Muscle of leg (tissue), 11 donors: ENCODE data around the gene RAB3GAP1. TPM values are rescaled to one million over a fixed set of nuclear protein-coding genes. Genes with fewer than 3 reads are reported as not detected.
A peak's percentile ranks its signal among the peaks of the same experiment; 100 is the strongest.

Experiments used
- DNase-seq: peaks from one replicate; pipeline ENCODE4 v3.0.0; 2013
- H3K27ac ChIP-seq: one replicate; pipeline ENCODE4 v1.5.1; 2013; ENCODE audit warnings: mild to moderate bottlenecking, low read length, control low read depth
- H3K27me3 ChIP-seq: one replicate; pipeline ENCODE4 v1.6.1; 2013; ENCODE audit warnings: low read length; ENCODE audit not compliant: control insufficient read depth, insufficient read depth
- H3K36me3 ChIP-seq: one replicate; pipeline ENCODE4 v1.6.1; 2013; ENCODE audit warnings: low read length; ENCODE audit not compliant: control insufficient read depth, insufficient read depth
- H3K4me1 ChIP-seq: one replicate; pipeline ENCODE4 v1.6.1; 2013; ENCODE audit warnings: low read length; ENCODE audit not compliant: control insufficient read depth, insufficient read depth
- H3K4me3 ChIP-seq: one replicate; pipeline ENCODE4 v1.5.1; 2013; ENCODE audit warnings: low read length, control low read depth
- H3K9me3 ChIP-seq: replicated peaks from 2 replicates; pipeline ENCODE4 v1.6.1; 2013; ENCODE audit warnings: low read depth, low read length; ENCODE audit not compliant: control insufficient read depth
- WGBS: methylation state at CpG from one replicate; pipeline ENCODE4 v1.1.5; 2013; ENCODE audit warnings: missing lambda C conversion rate; ENCODE audit not compliant: insufficient coverage; 5-methylcytosine and 5-hydroxymethylcytosine counted together
- polyA plus RNA-seq, 8 donors: library from polyadenylated mRNA; unstranded; fragments of 120-200 nt; gene quantifications; one replicate each; pipeline versions ENCODE4 v1.2.1 to v1.2.3, GENCODE V29; 2013; ENCODE audit warnings: inconsistent platforms in 1 of 8, low replicate concordance in 1 of 8; ENCODE audit not compliant: insufficient read length in 8 of 8, insufficient read depth in 1 of 8
- total RNA-seq: library from RNA; stranded (reverse); fragments of 120-200 nt; gene quantifications from one replicate; pipeline ENCODE4 v1.2.4, GENCODE V29; 2013

RAB3GAP1 gene
- total and polyA plus RNA-seq, 9 donors, result 28.7 to 38.3 (median 33.5) TPM

GRCh38 chr2:135198481-135198880 lies 146.4 kb downstream of the RAB3GAP1 start:
- no CpG with 5 or more reads among the region's 3 CpGs for WGBS
- H3K4me1 ChIP-seq, result no peaks in the 10 kb centered on the region
- no peak overlapping the region for H3K27ac ChIP-seq
- DNase-seq, result no peak
- H3K27me3 ChIP-seq, result no peaks in the 10 kb centered on the region
- no peaks in the 10 kb centered on the region for H3K9me3 ChIP-seq
- H3K36me3 ChIP-seq, result no peaks in the 10 kb centered on the region
- H3K4me3 ChIP-seq, result no peak overlapping the region

- Histone ChIP-seq H3K9me3 (no peaks in the 10 kb centered on the region), H3K4me1 (no peaks in the 10 kb centered on the region), H3K36me3 (no peaks in the 10 kb centered on the region), H3K4me3 (no peak overlapping the region), H3K27me3 (no peaks in the 10 kb centered on the region), H3K27ac (no peak overlapping the region)
- DNase-seq, result no peak
These were observed 150.7 kb downstream of the RAB3GAP1 start for GRCh38 chr2:135202751-135203150.

- WGBS, result 75% methylated on average over 1 of the region's 3 CpGs
- Histone ChIP-seq H3K4me3 (no peak overlapping the region), H3K27me3 (no peaks in the 10 kb centered on the region), H3K27ac (no peak overlapping the region), H3K9me3 (no peaks in the 10 kb centered on the region), H3K4me1 (no peaks in the 10 kb centered on the region), H3K36me3 (no peaks in the 10 kb centered on the region)
- no peak for DNase-seq
These were observed 151.9 kb downstream of the RAB3GAP1 start for GRCh38 chr2:135203944-135204343.

- Histone ChIP-seq H3K36me3 (no peaks in the 10 kb centered on the region), H3K4me3 (no peak overlapping the region), H3K4me1 (no peaks in the 10 kb centered on the region), H3K27me3 (no peaks in the 10 kb centered on the region), H3K27ac (no peak overlapping the region), H3K9me3 (no peaks in the 10 kb centered on the region)
- no CpG with 5 or more reads among the region's 2 CpGs for WGBS
- no peak for DNase-seq
These were observed 155.9 kb downstream of the RAB3GAP1 start for GRCh38 chr2:135208016-135208415.

GRCh38 chr2:135212757-135213156 lies 160.7 kb downstream of the RAB3GAP1 start:
- Histone ChIP-seq H3K36me3 (no peaks in the 10 kb centered on the region), H3K4me3 (no peak overlapping the region), H3K4me1 (no peaks in the 10 kb centered on the region), H3K27ac (no peak overlapping the region), H3K9me3 (no peaks in the 10 kb centered on the region), H3K27me3 (no peaks in the 10 kb centered on the region)
- 38% methylated on average over 1 of the region's 2 CpGs for WGBS
- DNase-seq, result peak; percentile 5

GRCh38 chr2:135218426-135218825 lies 166.3 kb downstream of the RAB3GAP1 start:
- 100% methylated on average over 1 of the region's 2 CpGs for WGBS
- H3K27me3 ChIP-seq, result no peaks in the 10 kb centered on the region
- no peaks in the 10 kb centered on the region for H3K36me3 ChIP-seq
- H3K27ac ChIP-seq, result no peak overlapping the region
- no peaks in the 10 kb centered on the region for H3K9me3 ChIP-seq
- no peak for DNase-seq
- H3K4me3 ChIP-seq, result no peak overlapping the region
- H3K4me1 ChIP-seq, result no peaks in the 10 kb centered on the region

- WGBS, result no CpG with 5 or more reads among the region's 1 CpG
- Histone ChIP-seq H3K27ac (no peak overlapping the region), H3K9me3 (no peaks in the 10 kb centered on the region), H3K4me3 (no peak overlapping the region), H3K36me3 (no peaks in the 10 kb centered on the region), H3K27me3 (no peaks in the 10 kb centered on the region), H3K4me1 (no peaks in the 10 kb centered on the region)
- no peak for DNase-seq
These were observed 167.1 kb downstream of the RAB3GAP1 start for GRCh38 chr2:135219226-135219625.

Other genes with a start within 250 kb of the RAB3GAP1 start
- gene ACMSD, start 213.7 kb upstream of the RAB3GAP1 start, total RNA-seq, result not detected
- 1 to 10 TPM in 1 of 8 donors, under 1 TPM in 7; 0.28 to 1.6 (median 0.39) TPM for gene ACMSD, start 213.7 kb upstream of the RAB3GAP1 start, polyA plus RNA-seq
- gene CCNT2, start 133.5 kb upstream of the RAB3GAP1 start, total RNA-seq, result 29.1 TPM
- 10 to 100 TPM; 25.0 to 48.8 (median 31.3) TPM for gene CCNT2, start 133.5 kb upstream of the RAB3GAP1 start, polyA plus RNA-seq
- not detected for gene MAP3K19, start 4.8 kb upstream of the RAB3GAP1 start, total RNA-seq
- gene MAP3K19, start 4.8 kb upstream of the RAB3GAP1 start, polyA plus RNA-seq, result under 1 TPM in 2 of 8 donors, not detected in 6; 0.12 to 0.13 TPM